ENCODE measurements around the gene LOXHD1.

Gene LOXHD1

DNA sequence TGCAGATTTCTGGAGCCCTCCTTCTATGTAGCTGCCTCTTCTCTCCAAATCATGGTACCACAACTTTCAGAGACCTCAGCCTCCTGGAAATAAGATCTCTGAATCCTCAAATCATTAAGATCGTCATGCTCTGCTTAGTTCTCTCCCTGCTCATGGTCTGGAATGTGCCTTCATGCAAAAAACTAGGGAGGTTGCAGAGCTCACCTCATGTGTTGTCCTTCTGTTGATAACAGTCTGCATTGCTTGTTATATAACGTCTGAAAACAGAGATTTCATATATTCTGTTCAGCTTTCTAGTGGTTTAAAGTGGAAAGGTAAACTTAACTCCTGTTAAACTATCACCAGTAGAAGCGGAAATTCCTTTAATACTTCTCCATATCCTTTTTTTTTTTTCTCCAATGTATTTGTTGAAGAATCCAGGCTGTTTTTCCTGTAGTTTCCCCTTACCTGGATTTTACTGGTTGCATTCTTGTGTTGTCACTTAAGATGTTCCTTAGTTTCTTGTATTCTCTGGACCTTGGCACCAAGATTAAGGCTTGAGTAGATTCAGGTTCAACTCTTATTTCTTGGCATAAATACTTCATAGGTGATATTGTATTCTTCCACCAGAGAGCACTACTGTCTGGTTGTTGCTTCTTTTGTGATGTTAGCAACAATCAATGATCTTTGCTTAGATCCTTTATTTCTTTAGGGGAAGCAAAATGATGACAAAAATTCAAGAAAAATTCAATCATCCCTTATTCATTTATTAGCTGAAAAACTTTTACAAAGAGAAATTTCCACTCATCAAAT, 211.3 kb downstream of the LOXHD1 start:
- no peak for DNase-seq

- no peak for DNase-seq
Measured at GRCh38 chr18:46439037-46439436, 218.0 kb downstream of the LOXHD1 start.

- no peak for DNase-seq
Measured at GRCh38 chr18:46437061-46437460, 220.0 kb downstream of the LOXHD1 start.

GRCh38 chr18:46436621-46437020, 220.4 kb downstream of the LOXHD1 start:
- no peak for DNase-seq

- no peak for DNase-seq
Measured at GRCh38 chr18:46435031-46435430, 222.0 kb downstream of the LOXHD1 start.

DNA sequence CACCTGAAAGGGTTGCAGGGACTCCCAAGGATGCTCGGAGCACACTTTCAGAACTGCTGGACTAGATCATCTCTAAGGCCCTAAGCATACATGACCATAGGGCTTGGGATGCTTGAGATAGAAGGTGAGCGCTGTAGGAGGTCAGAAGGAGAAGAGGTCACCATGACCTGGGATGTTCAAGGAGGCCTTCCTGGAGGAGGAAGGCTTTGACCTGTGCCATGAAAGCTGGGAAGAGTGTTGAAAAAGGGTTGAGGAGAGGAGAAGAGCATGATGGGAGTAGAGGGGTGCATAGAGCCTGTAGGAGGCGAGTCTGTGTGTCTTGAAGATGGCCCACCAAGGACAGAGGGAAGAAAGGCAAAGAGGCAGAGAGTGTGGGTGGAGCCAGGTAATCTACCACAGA, 222.4 kb downstream of the LOXHD1 start:
- DNase-seq = no peak

GRCh38 chr18:46433121-46433826, 223.7 kb downstream of the LOXHD1 start:
- DNase-seq = no peak

DNA sequence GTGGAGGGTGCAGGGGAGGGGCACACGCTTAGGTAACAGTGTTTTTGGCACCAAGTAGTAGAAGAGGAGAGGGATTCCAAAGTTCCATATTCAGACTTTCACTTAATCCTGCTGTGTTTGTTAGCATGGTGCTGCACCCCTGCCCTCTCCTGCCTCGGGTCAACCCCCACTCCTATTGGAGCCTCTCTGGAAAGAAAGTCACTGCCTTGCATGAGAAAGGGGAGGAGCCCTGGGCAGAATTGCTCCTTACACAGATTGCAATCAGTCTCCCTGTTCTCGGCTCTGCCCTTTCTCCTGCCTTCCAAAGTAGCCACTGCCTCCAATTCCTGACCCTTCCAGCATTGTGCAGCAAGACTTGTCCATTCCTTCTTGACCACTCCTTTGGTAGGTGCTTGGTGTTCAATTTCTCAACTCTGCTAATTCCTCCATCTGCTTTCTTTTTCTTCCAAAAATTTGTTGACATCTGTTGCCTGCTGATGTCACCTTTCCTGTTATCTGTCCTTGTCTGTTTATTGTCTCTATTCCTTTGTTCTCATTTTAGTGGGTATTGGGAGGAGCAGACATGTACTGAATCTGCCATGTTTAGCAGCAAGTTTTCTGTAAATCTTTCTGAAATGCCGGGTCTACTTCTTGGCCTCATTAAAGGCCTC, 225.4 kb downstream of the LOXHD1 start:
- no peak for DNase-seq

GRCh38 chr18:46429649-46430224, 227.3 kb downstream of the LOXHD1 start:
- no peak for DNase-seq

DNA sequence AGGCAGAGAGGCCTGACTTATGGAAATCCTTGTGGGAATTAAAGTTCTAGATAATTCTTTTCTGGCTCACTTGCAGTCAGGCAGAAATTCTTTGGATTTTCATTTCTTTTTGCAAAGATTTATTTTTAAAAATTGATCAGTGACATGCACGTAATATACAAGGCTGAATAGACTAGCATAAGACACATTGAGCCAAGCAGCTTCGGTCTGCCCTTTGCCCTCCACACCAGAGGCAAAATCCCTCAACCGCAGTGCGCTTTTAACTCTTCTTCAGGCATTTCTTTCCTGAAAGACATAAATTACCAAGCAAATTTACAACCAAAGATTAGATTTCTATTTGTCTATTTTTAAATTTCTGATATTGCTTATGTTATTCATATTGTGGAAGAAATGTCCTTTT, 227.9 kb downstream of the LOXHD1 start:
- no peak for DNase-seq

- DNase-seq = no peak
Measured at GRCh38 chr18:46428368-46428767, 228.7 kb downstream of the LOXHD1 start.

- no peak for DNase-seq
Measured at GRCh38 chr18:46427216-46427995, 229.6 kb downstream of the LOXHD1 start.
